Mesendoderm (in vitro differentiated cells): ENCODE data around the gene IPCEF1.

Experiments
- DNase-seq: peaks from one replicate; pipeline ENCODE4 v3.0.0; 2013
- H2AK5ac ChIP-seq: 2 replicates; pipeline ENCODE4 v1.6.1; 2013; ENCODE audit warnings: low read length, inconsistent platforms
- H2BK120ac ChIP-seq: 2 replicates; pipeline ENCODE4 v1.6.1; 2013; ENCODE audit warnings: low read depth, mild to moderate bottlenecking, low read length, moderate library complexity, mixed read lengths
- H2BK15ac ChIP-seq: replicated peaks from 2 replicates; pipeline ENCODE4 v1.6.1; 2013; ENCODE audit warnings: low read depth, mild to moderate bottlenecking, moderate library complexity
- H2BK5ac ChIP-seq: 2 replicates; pipeline ENCODE4 v1.6.1; 2013; ENCODE audit warnings: low read length, inconsistent platforms
- H3K18ac ChIP-seq: 2 replicates; pipeline ENCODE4 v1.6.1; 2013; ENCODE audit warnings: mild to moderate bottlenecking, low read length, mixed read lengths
- H3K23ac ChIP-seq: one replicate; pipeline ENCODE4 v1.6.1; 2013; ENCODE audit warnings: low read length
- H3K27ac ChIP-seq: 2 replicates; pipeline ENCODE4 v1.5.1; 2013; ENCODE audit warnings: low read depth, mild to moderate bottlenecking, inconsistent platforms, low read length, moderate library complexity
- H3K27me3 ChIP-seq: 2 replicates; pipeline ENCODE4 v1.6.1; 2013; ENCODE audit warnings: low read length, control low read depth, mild to moderate bottlenecking, inconsistent platforms; ENCODE audit not compliant: insufficient read depth, poor library complexity
- H3K36me3 ChIP-seq: 2 replicates; pipeline ENCODE4 v1.6.1; 2013; ENCODE audit warnings: low read length, inconsistent platforms; ENCODE audit not compliant: control insufficient read depth, insufficient read depth
- H3K4ac ChIP-seq: one replicate; pipeline ENCODE4 v1.6.1; 2013; ENCODE audit warnings: low read depth, mild to moderate bottlenecking, low read length, moderate library complexity
- H3K4me1 ChIP-seq: 2 replicates; pipeline ENCODE4 v1.6.1; 2013; ENCODE audit warnings: low read depth, low read length, inconsistent platforms; ENCODE audit not compliant: control insufficient read depth
- H3K4me2 ChIP-seq: 2 replicates; pipeline ENCODE4 v1.6.1; 2013; ENCODE audit warnings: low read length
- H3K4me3 ChIP-seq: 2 replicates; pipeline ENCODE4 v1.5.1; 2013; ENCODE audit warnings: mild to moderate bottlenecking, low read length
- H3K56ac ChIP-seq: one replicate; pipeline ENCODE4 v1.6.1; 2013; ENCODE audit warnings: low read length
- H3K79me1 ChIP-seq: 2 replicates; pipeline ENCODE4 v1.6.1; 2013; ENCODE audit warnings: low read length, inconsistent platforms
- H3K79me2 ChIP-seq: 2 replicates; pipeline ENCODE4 v1.6.1; 2013; ENCODE audit warnings: mild to moderate bottlenecking, low read length; ENCODE audit not compliant: control insufficient read depth, insufficient read depth
- H3K9ac ChIP-seq: 2 replicates; pipeline ENCODE4 v1.6.1; 2013; ENCODE audit warnings: low read length, inconsistent platforms
- H4K5ac ChIP-seq: one replicate; pipeline ENCODE4 v1.6.1; 2013; ENCODE audit warnings: low read length
- H4K8ac ChIP-seq: one replicate; pipeline ENCODE4 v1.6.1; 2013; ENCODE audit warnings: low read depth, mild to moderate bottlenecking, control low read depth, low read length, moderate library complexity
- WGBS: extraction: QIAGEN DNeasy Blood & Tissue Kit; methylation state at CpG from one replicate; pipeline ENCODE4 v1.1.7; 2013; ENCODE audit warnings: low lambda C conversion rate, missing lambda C conversion rate; ENCODE audit not compliant: insufficient coverage; ENCODE audit errors: extremely low coverage; 5-methylcytosine and 5-hydroxymethylcytosine counted together

IPCEF1 gene

DNA sequence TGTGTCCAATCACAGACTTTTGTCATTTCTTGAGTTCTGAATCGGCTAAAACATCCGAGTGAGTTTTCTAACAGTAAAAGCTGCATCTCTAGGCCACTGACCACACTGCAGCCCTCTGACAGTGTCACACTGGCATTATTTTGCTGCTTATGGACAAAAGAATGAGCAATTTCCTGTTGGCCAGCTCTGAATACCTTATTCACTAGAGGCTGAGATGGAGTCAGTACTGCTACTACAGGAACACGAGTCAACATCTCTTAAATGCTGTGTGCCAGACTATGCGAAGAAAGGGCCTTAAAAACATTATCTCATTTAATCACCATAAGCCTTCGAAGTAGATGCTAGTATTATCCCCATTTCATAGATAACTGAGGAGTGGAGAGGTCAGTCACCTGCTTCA lies 42.5 kb upstream of the IPCEF1 start:
- no peak overlapping the region for H3K4me3 ChIP-seq
- H3K79me2 ChIP-seq = no peaks in the 10 kb centered on the region
- WGBS = no CpG with 5 or more reads among the region's 5 CpGs
- H4K8ac ChIP-seq = no peak overlapping the region
- no peaks in the 10 kb centered on the region for H3K79me1 ChIP-seq
- no peak overlapping the region for H3K9ac ChIP-seq
- H3K56ac ChIP-seq = no peak overlapping the region
- no peaks in the 10 kb centered on the region for H3K27me3 ChIP-seq
- no peak overlapping the region for H3K27ac ChIP-seq
- H2BK120ac ChIP-seq = no peak overlapping the region
- H4K5ac ChIP-seq = no peak overlapping the region
- H2BK5ac ChIP-seq = no peak overlapping the region
- H3K4ac ChIP-seq = no peak overlapping the region
- no peak overlapping the region for H2AK5ac ChIP-seq
- DNase-seq = no peak
- peaks cover 3% of the 10 kb centered on the region for H3K36me3 ChIP-seq
- no peak overlapping the region for H3K4me2 ChIP-seq
- no peak overlapping the region for H3K18ac ChIP-seq
- no peak overlapping the region for H2BK15ac ChIP-seq
- no peaks in the 10 kb centered on the region for H3K4me1 ChIP-seq
- H3K23ac ChIP-seq = no peak overlapping the region

GRCh38 chr6:154397491-154398195 lies 41.0 kb upstream of the IPCEF1 start:
- no peaks in the 10 kb centered on the region for H3K79me2 ChIP-seq

DNA sequence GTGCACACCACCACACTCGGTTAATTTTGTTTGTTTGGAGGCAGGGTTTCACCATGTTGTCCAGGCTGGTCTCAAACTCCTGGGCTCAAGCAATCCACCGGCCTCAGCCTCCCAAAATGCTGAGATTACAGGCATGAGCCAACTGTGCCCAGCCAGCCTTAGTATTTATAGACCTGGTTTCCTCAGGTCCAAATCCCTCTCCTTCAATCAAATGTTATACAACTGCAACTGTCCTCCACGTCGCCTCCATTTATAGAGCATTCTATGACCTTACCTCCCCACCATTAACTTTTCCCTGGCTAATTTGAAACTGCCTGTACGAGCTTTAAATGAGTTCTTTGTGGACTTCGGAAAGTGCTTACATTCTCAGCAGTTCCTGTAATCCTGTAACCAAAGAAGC lies 39.3 kb upstream of the IPCEF1 start:
- no CpG with 5 or more reads among the region's 6 CpGs for WGBS
- Histone ChIP-seq H3K36me3 (no peaks in the 10 kb centered on the region), H4K8ac (no peak overlapping the region), H3K9ac (no peak overlapping the region), H3K18ac (no peak overlapping the region), H3K56ac (no peak overlapping the region), H3K79me1 (no peaks in the 10 kb centered on the region), H3K27ac (no peak overlapping the region), H3K4me3 (no peak overlapping the region), H3K23ac (no peak overlapping the region), H2BK120ac (no peak overlapping the region), H2BK5ac (no peak overlapping the region), H3K4me1 (no peaks in the 10 kb centered on the region), H3K4ac (no peak overlapping the region), H3K4me2 (no peak overlapping the region), H4K5ac (no peak overlapping the region), H3K27me3 (no peaks in the 10 kb centered on the region), H3K79me2 (no peaks in the 10 kb centered on the region), H2AK5ac (no peak overlapping the region), H2BK15ac (no peak overlapping the region)
- no peak for DNase-seq

More at GRCh38 chr6:154397491-154398195, 41.0 kb upstream of the IPCEF1 start:
- Histone ChIP-seq H3K36me3 (peaks cover 3% of the 10 kb centered on the region), H2BK5ac (no peak overlapping the region), H3K18ac (no peak overlapping the region), H3K27me3 (no peaks in the 10 kb centered on the region), H3K56ac (no peak overlapping the region), H3K27ac (no peak overlapping the region), H3K79me1 (no peaks in the 10 kb centered on the region), H3K23ac (no peak overlapping the region), H3K4ac (no peak overlapping the region), H3K9ac (no peak overlapping the region), H4K5ac (no peak overlapping the region), H2BK15ac (no peak overlapping the region), H2AK5ac (no peak overlapping the region), H3K4me2 (no peak overlapping the region), H4K8ac (no peak overlapping the region), H2BK120ac (no peak overlapping the region), H3K4me1 (no peaks in the 10 kb centered on the region), H3K4me3 (no peak overlapping the region)
- DNase-seq = no peak
- WGBS = no CpG with 5 or more reads among the region's 9 CpGs

DNA sequence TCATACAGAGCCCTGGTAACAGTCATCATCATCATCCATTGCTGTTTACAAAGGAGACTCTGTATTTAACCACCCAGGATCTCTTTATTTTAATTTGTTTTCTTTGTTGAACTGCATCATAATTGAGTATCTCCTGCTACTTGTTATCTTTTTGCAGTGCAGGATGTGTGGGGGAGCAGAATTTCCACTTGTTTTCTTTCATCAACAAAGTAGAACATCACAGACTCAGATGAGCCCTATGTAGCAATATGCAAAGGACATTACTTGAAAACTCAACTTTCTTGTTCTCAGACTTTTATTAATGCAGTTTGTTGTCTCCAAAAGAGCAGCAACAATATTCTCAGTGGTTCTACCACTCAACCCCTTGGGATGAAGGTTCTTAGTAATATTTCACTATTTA lies 38.7 kb upstream of the IPCEF1 start:
- H3K4me3 ChIP-seq = no peak overlapping the region

DNA sequence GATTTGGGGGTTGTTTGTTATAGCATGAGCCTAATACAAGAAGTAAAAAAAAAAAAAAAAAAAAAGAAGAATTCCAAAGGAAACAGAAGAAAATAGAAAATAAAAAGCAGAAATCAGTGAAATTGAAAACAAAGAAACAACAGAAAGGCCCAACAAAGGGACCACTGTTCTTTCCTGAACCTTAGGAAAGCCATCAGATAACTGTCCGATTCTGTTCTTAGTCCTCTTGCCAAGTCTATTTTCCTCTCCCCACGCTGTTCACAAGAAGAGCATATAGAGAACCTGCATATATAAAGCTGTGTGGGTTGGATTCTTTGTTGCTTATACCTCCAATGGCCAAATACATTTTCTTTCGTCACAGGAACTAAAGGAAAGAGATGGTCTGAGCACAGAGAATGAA lies 38.0 kb upstream of the IPCEF1 start:
- H2BK5ac ChIP-seq = no peak overlapping the region
- H4K5ac ChIP-seq = no peak overlapping the region
- no peak for DNase-seq
- no peaks in the 10 kb centered on the region for H3K79me1 ChIP-seq
- H3K18ac ChIP-seq = no peak overlapping the region
- H3K4me3 ChIP-seq = no peak overlapping the region
- H3K9ac ChIP-seq = no peak overlapping the region
- H4K8ac ChIP-seq = no peak overlapping the region
- H3K27ac ChIP-seq = no peak overlapping the region
- no peak overlapping the region for H3K56ac ChIP-seq
- no peak overlapping the region for H3K23ac ChIP-seq
- H3K36me3 ChIP-seq = no peaks in the 10 kb centered on the region
- no peaks in the 10 kb centered on the region for H3K4me1 ChIP-seq
- H2BK120ac ChIP-seq = no peak overlapping the region
- H2BK15ac ChIP-seq = no peak overlapping the region
- H2AK5ac ChIP-seq = no peak overlapping the region
- H3K4ac ChIP-seq = no peak overlapping the region
- H3K79me2 ChIP-seq = no peaks in the 10 kb centered on the region
- H3K4me2 ChIP-seq = no peak overlapping the region
- no CpG with 5 or more reads among the region's 3 CpGs for WGBS
- H3K27me3 ChIP-seq = no peaks in the 10 kb centered on the region

More for the DNA sequence above, 38.7 kb upstream of the IPCEF1 start:
- H3K23ac ChIP-seq = no peak overlapping the region
- no peak for DNase-seq
- no peak overlapping the region for H3K27ac ChIP-seq
- no peaks in the 10 kb centered on the region for H3K79me1 ChIP-seq
- no peaks in the 10 kb centered on the region for H3K4me1 ChIP-seq
- no peak overlapping the region for H4K8ac ChIP-seq
- no peak overlapping the region for H3K4ac ChIP-seq
- no peak overlapping the region for H4K5ac ChIP-seq
- H3K56ac ChIP-seq = no peak overlapping the region
- no peak overlapping the region for H2AK5ac ChIP-seq
- H3K36me3 ChIP-seq = no peaks in the 10 kb centered on the region
- no peaks in the 10 kb centered on the region for H3K27me3 ChIP-seq
- no peak overlapping the region for H2BK15ac ChIP-seq
- H3K4me2 ChIP-seq = no peak overlapping the region
- H3K9ac ChIP-seq = no peak overlapping the region
- no peak overlapping the region for H2BK5ac ChIP-seq
- H2BK120ac ChIP-seq = no peak overlapping the region
- no peaks in the 10 kb centered on the region for H3K79me2 ChIP-seq
- no peak overlapping the region for H3K18ac ChIP-seq

GRCh38 chr6:154390034-154390433 lies 33.4 kb upstream of the IPCEF1 start:
- Histone ChIP-seq H3K18ac (no peak overlapping the region), H3K27me3 (no peaks in the 10 kb centered on the region), H3K4me3 (no peak overlapping the region), H3K27ac (no peak overlapping the region), H3K23ac (no peak overlapping the region), H4K8ac (no peak overlapping the region), H2BK15ac (no peak overlapping the region), H3K4ac (no peak overlapping the region), H3K36me3 (no peaks in the 10 kb centered on the region), H3K79me1 (no peaks in the 10 kb centered on the region), H3K9ac (no peak overlapping the region), H3K79me2 (no peaks in the 10 kb centered on the region), H2AK5ac (no peak overlapping the region), H4K5ac (no peak overlapping the region), H2BK120ac (no peak overlapping the region), H3K4me1 (no peaks in the 10 kb centered on the region), H2BK5ac (no peak overlapping the region), H3K4me2 (no peak overlapping the region), H3K56ac (no peak overlapping the region)
- no peak for DNase-seq
- no CpG with 5 or more reads among the region's 1 CpG for WGBS
